Spleen (tissue), 7 donors: ENCODE measurements around the gene PDZD2.
"Not testable (repeated sequence)": the region's sequence is repeated elsewhere in the genome, so short reads cannot be mapped to it uniquely, and the experiment has no call there.

Experiments
- CTCF ChIP-seq, 11 experiments: fragments of 200-600 bp in 7 of 11; fragments of 450-650 bp in 4 of 11; sonication (generic) in 4 of 11; IDR thresholded peaks in 8 of 11; conservative IDR thresholded peaks in 3 of 11; 1 replicate in 7 of 11; 2 replicates in 4 of 11; pipeline versions ENCODE4 v1.4.0 to v1.8.0; 2016 to 2021; ENCODE audit warnings: antibody characterized with exemption in 11 of 11, inconsistent platforms in 4 of 11, mild to moderate bottlenecking in 1 of 11
- POLR2A ChIP-seq, 3 donors: fragments of 450-650 bp; IDR thresholded peaks; one replicate each; pipeline ENCODE4 v1.5.1; 2017; ENCODE audit warnings: antibody characterized with exemption in 3 of 3, mild to moderate bottlenecking in 1 of 3
- POLR2AphosphoS5 ChIP-seq, 3 donors: sonication (generic); formaldehyde crosslinking; IDR thresholded peaks; one replicate each; pipeline ENCODE4 v1.5.1; 2017; ENCODE audit warnings: antibody characterized with exemption in 3 of 3
- donor health status: DM: no; HTN: no; CAD: no; lungs with moderate emphysema.
- donor health status: DM: no; HTN: no; CAD: no.
- donor health status: DM: no; HTN: no; CAD: no.

DNA sequence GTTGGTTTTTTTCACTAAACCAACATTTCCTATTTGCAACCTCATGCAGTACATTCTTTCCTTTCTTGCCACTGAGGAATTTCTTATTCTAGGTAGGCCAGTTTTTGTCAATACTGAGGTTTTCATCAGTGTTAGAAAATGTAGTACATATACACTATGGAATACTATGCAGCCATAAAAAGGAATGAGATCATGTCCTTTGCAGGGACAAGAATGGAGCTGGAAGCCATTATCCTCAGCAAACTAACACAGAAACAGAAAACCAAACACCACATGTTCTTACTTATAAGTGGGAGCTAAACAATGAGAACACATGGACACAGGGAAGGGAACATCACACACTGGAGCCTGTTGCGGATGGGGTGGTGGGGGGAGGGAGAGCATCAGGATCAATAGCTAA is 441.6 kb downstream of the PDZD2 start:
- TF ChIP-seq CTCF (IDR thresholded peaks at IDR 0.05 in 8 of 11, conservative IDR thresholded peaks at IDR 0.05 in 3 of 11); POLR2A (IDR thresholded peaks at IDR 0.05); POLR2AphosphoS5 (IDR thresholded peaks at IDR 0.05): not testable (repeated sequence)
